Suprapubic skin (tissue), 4 donors: ENCODE data around the gene RFESD. TPM values are rescaled to one million over a fixed set of nuclear protein-coding genes. Genes with fewer than 3 reads are reported as not detected.

Experiments
- DNase-seq, 2 donors: peaks; one replicate each; pipeline ENCODE4 v3.0.0-alpha.2; 2019; ENCODE audit warnings: low spot score in 2 of 2
- H3K27ac ChIP-seq: fragments of 200-600 bp; sonication (generic); one replicate; pipeline ENCODE4 v1.5.1; 2019
- H3K27me3 ChIP-seq: fragments of 200-600 bp; sonication (generic); one replicate; pipeline ENCODE4 v1.5.1; 2019
- H3K36me3 ChIP-seq: fragments of 200-600 bp; sonication (generic); one replicate; pipeline ENCODE4 v1.5.1; 2019
- H3K4me1 ChIP-seq: fragments of 200-600 bp; sonication (generic); one replicate; pipeline ENCODE4 v1.5.1; 2019
- H3K4me3 ChIP-seq: fragments of 200-600 bp; sonication (generic); one replicate; pipeline ENCODE4 v1.5.1; 2019; ENCODE audit warnings: mild to moderate bottlenecking
- H3K9me3 ChIP-seq: fragments of 200-600 bp; sonication (generic); one replicate; pipeline ENCODE4 v1.5.1; 2019
- CTCF ChIP-seq, 2 donors: fragments of 200-600 bp in 1 of 2; fragments of 450-650 bp in 1 of 2; sonication (generic) in 1 of 2; IDR thresholded peaks; one replicate each; pipeline ENCODE4 v1.5.1; 2016 to 2019; ENCODE audit warnings: antibody characterized with exemption in 2 of 2, mild to moderate bottlenecking in 1 of 2, moderate library complexity in 1 of 2
- EP300 ChIP-seq: sonication (generic); formaldehyde crosslinking; IDR thresholded peaks from one replicate; pipeline ENCODE4 v1.6.1; 2017; ENCODE audit warnings: antibody characterized with exemption
- POLR2A ChIP-seq, 2 donors: fragments of 450-650 bp; IDR thresholded peaks; one replicate each; pipeline ENCODE4 v1.6.1; 2017; ENCODE audit warnings: antibody characterized with exemption in 2 of 2, mild to moderate bottlenecking in 2 of 2, moderate library complexity in 2 of 2
- POLR2AphosphoS5 ChIP-seq, 3 donors: sonication (generic); formaldehyde crosslinking; IDR thresholded peaks; one replicate each; pipeline ENCODE4 v1.6.1; 2017; ENCODE audit warnings: antibody characterized with exemption in 3 of 3
- WGBS: methylation state at CpG from one replicate; pipeline ENCODE4 v1.1.5; 2018; 5-methylcytosine and 5-hydroxymethylcytosine counted together
- total RNA-seq, 4 donors: library from RNA; depleted of rRNA; stranded (reverse); fragments of >200 nt; gene quantifications; one replicate each; pipeline ENCODE4 v1.1.0, GENCODE V29; 2016

The RFESD gene
- total RNA-seq, 4 donors from 2014 or later = 3.5 to 7.6 (median 4.6) TPM

- no peaks in the 10 kb centered on the region for H3K9me3 ChIP-seq
- TF ChIP-seq CTCF (IDR thresholded peaks at IDR 0.05) = no peak
- TF ChIP-seq POLR2AphosphoS5 (IDR thresholded peaks at IDR 0.05) = no peak
- no peak for TF ChIP-seq POLR2A (IDR thresholded peaks at IDR 0.05)
- no peak for TF ChIP-seq EP300
- H3K27me3 ChIP-seq = no peaks in the 10 kb centered on the region
- H3K36me3 ChIP-seq = no peaks in the 10 kb centered on the region
- 45% methylated on average over 1 of the region's 1 CpG for whole genome bisulfite sequencing
- H3K27ac ChIP-seq = peak overlapping the region; percentile 52
- no peak for DNase-seq
- H3K4me1 ChIP-seq = no peaks in the 10 kb centered on the region
- H3K4me3 ChIP-seq = no peak overlapping the region
Measured at GRCh38 chr5:95655575-95655974, 9.0 kb downstream of the RFESD start.

- no peaks in the 10 kb centered on the region for H3K36me3 ChIP-seq
- H3K27ac ChIP-seq = no peak overlapping the region
- 98% methylated on average over 2 of the region's 2 CpGs for WGBS
Measured at GRCh38 chr5:95660060-95660459, 13.5 kb downstream of the RFESD start.

DNA sequence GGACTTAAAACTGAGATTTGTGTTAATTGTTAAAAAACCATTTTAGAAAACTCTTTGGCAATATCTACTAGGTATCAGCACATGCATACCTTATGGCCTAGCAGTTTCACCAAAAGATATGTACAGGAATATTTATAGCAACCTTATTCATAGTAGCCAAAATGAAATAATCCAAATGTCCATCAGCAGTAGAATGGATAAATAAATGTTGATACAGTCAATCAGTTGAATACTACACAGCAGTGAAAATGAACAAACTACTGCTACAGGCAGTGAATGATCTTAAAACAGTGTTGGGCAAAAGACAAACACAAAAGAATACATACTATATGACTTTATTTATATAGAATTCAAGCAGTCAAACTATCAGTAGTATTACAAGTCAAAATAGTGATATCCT is 16.4 kb downstream of the RFESD start:
- Histone ChIP-seq H3K27me3 (no peaks in the 10 kb centered on the region), H3K27ac (no peak overlapping the region), H3K9me3 (no peaks in the 10 kb centered on the region), H3K4me3 (no peak overlapping the region), H3K4me1 (peaks cover 5% of the 10 kb centered on the region), H3K36me3 (no peaks in the 10 kb centered on the region)
- no peak for TF ChIP-seq CTCF (IDR thresholded peaks at IDR 0.05)
- no peak for TF ChIP-seq POLR2A (IDR thresholded peaks at IDR 0.05)
- TF ChIP-seq POLR2AphosphoS5 (IDR thresholded peaks at IDR 0.05) = no peak
- no peak for TF ChIP-seq EP300
- no peak for DNase-seq

More at GRCh38 chr5:95660060-95660459, 13.5 kb downstream of the RFESD start:
- Histone ChIP-seq H3K4me1 (peaks cover 5% of the 10 kb centered on the region), H3K9me3 (no peaks in the 10 kb centered on the region), H3K4me3 (no peak overlapping the region), H3K27me3 (no peaks in the 10 kb centered on the region)
- no peak for DNase-seq
- TF ChIP-seq CTCF (IDR thresholded peaks at IDR 0.05) (no peak), EP300 (no peak), POLR2A (IDR thresholded peaks at IDR 0.05) (no peak), POLR2AphosphoS5 (IDR thresholded peaks at IDR 0.05) (no peak)

DNA sequence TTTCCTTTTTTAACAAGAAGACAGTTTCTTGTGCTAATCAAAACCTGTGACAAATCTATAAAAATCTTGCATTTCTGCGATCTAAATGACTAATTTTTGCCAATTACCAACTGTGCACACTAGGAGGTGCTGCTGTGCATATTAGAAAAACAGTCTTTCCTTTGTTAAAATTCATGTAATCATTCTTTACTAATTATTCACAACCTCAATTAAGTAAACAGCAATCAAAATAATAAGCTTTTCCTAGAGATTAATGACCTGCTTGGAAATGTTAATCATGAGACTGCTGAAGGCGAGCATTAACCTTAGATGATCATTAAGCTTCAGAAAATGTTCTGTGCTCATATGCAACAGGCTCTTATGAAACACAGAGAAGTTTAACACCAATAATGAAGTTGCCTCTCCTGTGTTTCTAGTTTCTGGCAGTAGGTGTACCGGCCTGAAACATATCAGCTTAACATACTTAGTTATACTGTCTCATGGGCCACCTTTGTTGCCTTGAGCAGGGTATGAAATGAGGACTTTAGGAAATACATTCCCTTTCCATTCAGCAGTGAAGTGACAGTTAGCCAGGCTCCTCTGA is 17.7 kb downstream of the RFESD start:
- Histone ChIP-seq H3K36me3 (no peaks in the 10 kb centered on the region), H3K27ac (no peak overlapping the region), H3K9me3 (no peaks in the 10 kb centered on the region), H3K4me3 (no peak overlapping the region), H3K27me3 (no peaks in the 10 kb centered on the region), H3K4me1 (peaks cover 5% of the 10 kb centered on the region)
- TF ChIP-seq POLR2AphosphoS5 (IDR thresholded peaks at IDR 0.05) (no peak), CTCF (IDR thresholded peaks at IDR 0.05) (peak; percentile 68 to 70), POLR2A (IDR thresholded peaks at IDR 0.05) (no peak), EP300 (no peak)
- WGBS = 8% methylated on average over 3 of the region's 3 CpGs
- no peak for DNase-seq

DNA sequence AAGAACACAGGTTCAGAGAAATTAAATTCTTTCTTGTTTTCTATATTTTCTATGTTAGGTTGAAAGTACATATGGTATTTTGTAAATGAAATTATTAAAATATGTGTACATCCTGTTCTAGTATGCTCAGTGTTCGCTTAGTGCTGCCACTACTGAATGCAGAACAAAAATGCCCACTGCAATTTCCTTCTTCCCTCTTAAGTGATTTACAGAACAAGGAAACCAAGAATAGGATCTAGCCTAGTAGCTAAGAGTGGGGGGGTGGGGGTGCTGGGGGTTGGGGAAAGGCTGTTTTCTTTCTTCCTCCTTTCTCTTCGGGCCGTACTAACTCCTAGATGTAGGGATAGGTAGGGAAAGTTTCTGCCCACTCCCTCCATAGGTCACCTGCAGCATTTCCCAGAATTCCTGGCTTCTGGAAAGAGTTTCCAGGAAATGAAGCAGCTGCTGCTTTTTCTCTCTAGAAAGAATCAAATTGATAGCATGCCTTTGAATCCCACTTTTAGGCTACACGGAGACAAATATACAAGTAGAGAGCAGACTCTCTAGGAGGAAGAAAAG is 20.6 kb downstream of the RFESD start:
- peaks cover 5% of the 10 kb centered on the region for H3K4me1 ChIP-seq
- no peaks in the 10 kb centered on the region for H3K36me3 ChIP-seq
- no peak overlapping the region for H3K27ac ChIP-seq
- H3K4me3 ChIP-seq = no peak overlapping the region
- WGBS = 76% methylated on average over 4 of the region's 4 CpGs
- TF ChIP-seq POLR2A (IDR thresholded peaks at IDR 0.05) (no peak), CTCF (IDR thresholded peaks at IDR 0.05) (no peak), POLR2AphosphoS5 (IDR thresholded peaks at IDR 0.05) (no peak), EP300 (no peak)
- no peaks in the 10 kb centered on the region for H3K27me3 ChIP-seq
- no peaks in the 10 kb centered on the region for H3K9me3 ChIP-seq
- DNase-seq = no peak
